HPDE6-E6E7 (cell line): ENCODE data around the gene CELA2B.
"Not testable (repeated sequence)": the region's sequence is repeated elsewhere in the genome, so short reads cannot be mapped to it uniquely, and the experiment has no call there.

Source experiments
- DNase-seq: peaks from one replicate; pipeline ENCODE4 v3.0.0; 2011; ENCODE audit warnings: missing footprints; ENCODE audit errors: extremely low spot score

The CELA2B gene

GRCh38 chr1:15500184-15501178 lies 24.6 kb downstream of the CELA2B start:
- no peak for DNase-seq

- DNase-seq: peak; percentile 63
These were observed 25.5 kb downstream of the CELA2B start for GRCh38 chr1:15501208-15502032.

GRCh38 chr1:15504436-15504835 lies 28.5 kb downstream of the CELA2B start:
- DNase-seq: no peak

- no peak for DNase-seq
These were observed 30.9 kb downstream of the CELA2B start for GRCh38 chr1:15506831-15507230.

- DNase-seq: no peak
These were observed 31.4 kb downstream of the CELA2B start for GRCh38 chr1:15507278-15507677.

GRCh38 chr1:15508700-15509487 lies 33.0 kb downstream of the CELA2B start:
- no peak for DNase-seq

- DNase-seq: no peak
These were observed 33.7 kb downstream of the CELA2B start for GRCh38 chr1:15509586-15509985.

GRCh38 chr1:15510611-15511405 lies 34.9 kb downstream of the CELA2B start:
- DNase-seq: no peak

- no peak for DNase-seq
These were observed 37.3 kb downstream of the CELA2B start for GRCh38 chr1:15513192-15513591.

- DNase-seq: no peak
These were observed 38.0 kb downstream of the CELA2B start for GRCh38 chr1:15513919-15514318.

GRCh38 chr1:15514557-15514956 lies 38.7 kb downstream of the CELA2B start:
- not testable (repeated sequence) for DNase-seq

- DNase-seq: no peak
These were observed 39.2 kb downstream of the CELA2B start for GRCh38 chr1:15515022-15515663.

GRCh38 chr1:15519625-15520024 lies 43.7 kb downstream of the CELA2B start:
- no peak for DNase-seq

- DNase-seq: not testable (repeated sequence)
These were observed 45.5 kb downstream of the CELA2B start for GRCh38 chr1:15521206-15521906.

GRCh38 chr1:15522551-15522950 lies 46.6 kb downstream of the CELA2B start:
- DNase-seq: no peak

- no peak for DNase-seq
These were observed 47.5 kb downstream of the CELA2B start for GRCh38 chr1:15523104-15524020.

GRCh38 chr1:15524021-15524282 lies 48.0 kb downstream of the CELA2B start, which contains the start of gene CASP9:
CASP9 (minus strand) TSS chr1:15524215; CDS start chr1:15524200, 15 bp downstream.
- DNase-seq: peak; percentile 70

GRCh38 chr1:15524283-15525049 lies 48.6 kb downstream of the CELA2B start:
- DNase-seq: peak; percentile 68
